GM19035 (cell line): Measurements from ENCODE around the gene ADAMTS4.

Experiments
- ATAC-seq: cut with Tn5 transposase; IDR thresholded peaks from one replicate; pipeline ENCODE4 v1.9.1; 2021; ENCODE audit not compliant: unreplicated experiment

ADAMTS4 gene

GRCh38 chr1:161197560-161198193, 1.2 kb downstream of the ADAMTS4 start:
- ATAC-seq = no peak

GRCh38 chr1:161196521-161197451, 2.1 kb downstream of the ADAMTS4 start:
- ATAC-seq = no peak

- ATAC-seq = no peak
Observed at GRCh38 chr1:161196111-161196510, 2.7 kb downstream of the ADAMTS4 start.

DNA sequence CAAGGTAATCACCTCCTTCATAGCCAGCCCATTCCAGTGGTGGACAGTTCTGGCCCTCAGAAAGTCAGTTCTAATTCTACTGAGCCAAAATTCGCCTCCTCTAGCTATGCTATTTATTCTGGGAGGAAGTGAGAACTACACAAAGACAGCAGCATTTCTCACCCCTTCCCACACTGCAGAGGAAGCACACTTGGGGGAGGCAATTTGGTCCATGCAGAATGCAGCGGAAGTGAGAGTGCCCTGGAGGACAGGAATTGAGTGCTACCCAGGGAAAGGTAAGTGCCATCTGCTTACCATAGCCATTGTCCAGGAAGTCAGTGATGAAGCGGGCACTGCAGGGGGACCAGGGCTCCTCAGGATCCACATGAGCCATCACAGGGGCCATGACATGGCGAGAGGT, 3.7 kb downstream of the ADAMTS4 start:
- ATAC-seq = no peak

DNA sequence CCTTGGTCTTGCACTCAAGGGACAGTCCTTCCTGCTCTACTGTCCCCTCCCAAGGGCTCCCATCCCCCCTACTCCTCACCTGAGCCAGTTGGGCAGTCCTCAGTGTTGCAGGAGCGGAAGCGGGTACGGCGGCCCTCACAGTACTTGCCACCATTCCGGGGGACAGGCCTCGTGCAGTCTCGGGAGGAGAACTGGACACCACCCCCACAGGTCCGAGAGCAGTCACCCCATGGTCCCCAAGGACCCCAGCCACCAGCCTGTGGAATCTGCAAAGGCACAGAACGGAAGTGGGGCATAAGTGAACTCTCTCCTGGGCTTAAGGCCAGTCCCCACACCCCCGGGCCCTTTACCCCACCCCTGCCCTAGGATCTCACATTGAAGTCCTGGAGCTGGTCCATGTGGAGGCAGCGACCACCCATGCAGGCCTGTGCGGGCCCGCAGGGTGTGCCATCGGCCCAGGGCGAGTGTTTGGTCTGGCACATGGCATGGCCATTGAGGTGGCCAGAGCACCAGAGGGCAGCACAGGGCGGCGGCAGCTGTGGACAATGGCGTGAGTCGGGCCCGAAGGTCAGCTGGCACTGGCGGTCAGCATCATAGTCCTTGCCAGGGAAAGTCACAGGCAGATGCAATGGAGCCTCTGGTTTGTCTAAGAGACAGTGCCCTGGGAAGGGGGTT, 5.2 kb downstream of the ADAMTS4 start:
- no peak for ATAC-seq

DNA sequence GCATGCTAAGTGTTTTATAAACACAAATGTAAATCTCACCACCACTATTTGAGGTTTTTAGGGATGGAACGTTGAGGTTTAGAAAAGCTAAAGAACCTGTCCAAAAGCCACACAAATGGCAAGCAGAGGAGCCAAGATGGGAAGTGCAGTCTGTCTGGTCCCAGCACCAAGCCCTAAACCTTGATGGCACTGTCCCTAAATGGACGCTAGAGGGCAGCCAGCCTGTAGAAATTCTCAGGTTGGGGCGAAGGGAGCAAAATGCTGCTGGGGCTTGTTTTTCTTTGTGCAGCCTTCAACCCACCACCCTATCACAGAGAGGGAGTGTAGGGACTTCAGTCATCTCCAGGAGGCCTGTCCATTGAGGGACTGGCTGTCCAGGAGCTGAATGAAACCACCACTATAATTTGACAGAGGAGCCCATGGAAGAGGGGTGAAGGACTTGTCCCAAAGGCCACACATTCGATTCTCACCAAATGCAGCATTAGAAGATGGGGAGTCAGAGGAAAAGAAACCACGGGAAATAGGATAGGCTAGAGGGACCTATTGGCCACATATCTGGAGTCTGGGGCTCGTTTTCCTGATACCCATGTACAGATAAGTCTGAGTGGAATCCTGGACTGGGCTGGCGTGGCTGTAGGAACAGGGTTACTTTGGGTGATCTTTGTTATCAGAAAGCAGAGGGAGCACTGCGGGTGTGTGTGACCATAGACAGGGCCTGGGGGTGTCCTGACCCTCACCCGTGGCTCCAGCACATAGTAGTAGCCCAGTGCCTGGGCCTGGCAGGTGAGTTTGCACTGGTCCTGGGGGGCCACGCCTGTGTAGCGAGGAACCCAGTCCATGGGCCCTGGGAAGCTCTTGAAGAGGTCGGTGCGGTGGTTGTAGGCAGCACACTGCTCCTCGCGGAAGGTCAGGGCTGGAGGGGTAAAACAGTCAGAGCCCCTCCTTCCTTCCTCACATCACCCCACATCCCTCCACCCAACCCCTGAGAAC, 6.1 kb downstream of the ADAMTS4 start:
- no peak for ATAC-seq

DNA sequence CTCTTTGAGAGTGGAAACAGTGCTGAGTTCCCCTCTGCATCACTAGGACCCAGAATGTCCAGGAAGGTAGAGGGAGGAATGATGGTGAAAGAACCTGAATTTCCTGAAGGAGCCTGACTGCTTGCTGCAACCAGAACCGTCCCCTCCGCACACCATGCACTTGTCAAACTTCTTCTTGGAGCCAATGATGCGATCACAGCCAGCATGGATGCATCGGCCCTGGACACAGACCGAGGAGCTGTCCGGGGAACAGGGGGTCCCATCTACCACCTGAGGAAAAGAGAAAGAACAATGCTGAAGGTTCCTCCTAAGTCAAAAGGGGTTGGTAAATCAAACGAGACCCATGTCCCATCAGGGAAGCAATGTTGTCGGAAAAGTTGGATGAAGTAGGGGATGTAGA, 6.9 kb downstream of the ADAMTS4 start:
- ATAC-seq = no peak

DNA sequence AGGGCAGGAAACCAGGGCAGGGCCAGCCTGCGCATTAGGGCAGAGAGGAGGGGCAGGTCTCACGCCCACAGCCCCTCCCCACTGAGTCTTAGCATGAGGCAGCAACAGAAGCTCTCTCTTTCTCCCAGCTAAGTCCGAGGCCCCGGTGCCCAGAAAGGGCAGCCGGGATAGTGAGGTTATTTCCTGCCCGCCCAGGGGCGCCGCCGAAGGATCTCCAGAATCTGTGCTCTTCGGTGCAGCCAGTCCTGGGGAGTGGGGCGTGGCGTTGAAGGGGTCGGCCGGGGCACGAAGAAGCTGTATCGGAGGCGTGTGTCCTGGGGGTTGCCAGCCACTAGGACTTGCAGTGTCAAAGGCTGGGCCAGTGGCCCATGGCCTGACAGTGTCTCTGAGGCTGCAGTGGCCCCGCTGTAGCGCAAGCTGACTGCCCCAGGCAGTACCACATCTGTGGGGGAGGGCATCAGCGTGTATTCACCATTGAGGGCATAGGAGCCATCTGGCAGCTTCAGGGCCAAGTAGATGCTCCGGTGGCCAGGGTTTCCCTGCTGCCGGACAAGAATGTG, 7.8 kb downstream of the ADAMTS4 start:
- ATAC-seq = no peak

DNA sequence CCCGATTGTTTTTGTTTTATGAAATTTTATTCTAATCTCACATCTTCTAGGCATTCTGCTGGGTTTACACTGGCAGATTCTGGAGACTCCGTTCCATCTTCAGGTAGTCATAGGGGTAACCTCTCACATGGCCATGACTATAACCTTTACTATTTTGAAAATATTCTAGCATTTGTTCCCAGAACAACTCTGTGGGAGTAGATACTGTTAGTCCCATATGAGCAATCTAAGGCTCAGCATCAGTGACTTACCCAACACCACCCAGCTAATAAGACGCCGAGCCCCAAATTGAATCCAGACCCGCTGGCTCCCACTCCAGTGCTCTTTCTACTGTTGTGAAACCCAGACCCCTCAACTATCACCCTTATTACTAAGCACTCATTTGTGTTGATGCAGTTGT, 9.8 kb downstream of the ADAMTS4 start:
- no peak for ATAC-seq

DNA sequence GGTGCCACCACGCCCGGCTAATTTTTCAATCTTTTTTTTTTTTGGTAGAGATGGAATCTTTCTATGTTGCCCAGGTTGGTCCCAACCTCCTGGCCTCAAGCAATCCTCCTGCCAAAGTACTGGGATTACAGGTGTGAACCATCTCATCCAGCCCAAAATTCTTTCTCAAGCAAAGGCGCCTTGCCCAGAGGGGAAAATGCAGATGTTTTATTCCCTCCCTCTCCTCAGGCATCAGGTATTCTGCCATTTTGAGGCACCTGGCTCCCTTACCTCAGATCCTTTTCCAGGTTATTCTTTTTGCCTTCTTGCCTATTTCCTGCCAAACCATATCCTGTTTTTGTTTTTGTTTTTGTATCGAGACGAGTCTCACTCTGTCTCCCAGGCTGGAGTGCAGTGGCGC, 10.5 kb downstream of the ADAMTS4 start:
- no peak for ATAC-seq

GRCh38 chr1:161187311-161187710, 11.5 kb downstream of the ADAMTS4 start:
- no peak for ATAC-seq

- ATAC-seq = peak; percentile 18
Observed at GRCh38 chr1:161185732-161186311, 13.0 kb downstream of the ADAMTS4 start.

DNA sequence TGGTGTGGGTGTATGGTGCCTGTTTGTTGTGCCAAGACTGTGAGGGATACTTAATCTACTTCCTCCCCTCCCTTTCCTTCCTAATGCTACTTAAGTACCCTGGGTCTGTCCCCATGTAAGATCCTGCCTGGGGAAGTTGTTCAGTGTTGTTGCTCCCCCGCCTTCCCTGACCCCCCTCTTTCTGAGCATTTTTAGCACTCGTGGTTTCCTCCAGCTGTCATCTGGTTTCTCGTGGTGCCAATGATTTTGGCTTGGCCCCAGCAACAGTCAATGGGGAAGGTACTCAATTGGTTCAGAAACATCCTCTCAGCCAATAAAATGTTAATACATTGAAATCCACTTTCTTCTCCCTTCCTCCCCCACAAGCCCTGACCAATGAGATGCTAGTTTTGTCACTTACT, 13.6 kb downstream of the ADAMTS4 start:
- ATAC-seq = peak; percentile 73

DNA sequence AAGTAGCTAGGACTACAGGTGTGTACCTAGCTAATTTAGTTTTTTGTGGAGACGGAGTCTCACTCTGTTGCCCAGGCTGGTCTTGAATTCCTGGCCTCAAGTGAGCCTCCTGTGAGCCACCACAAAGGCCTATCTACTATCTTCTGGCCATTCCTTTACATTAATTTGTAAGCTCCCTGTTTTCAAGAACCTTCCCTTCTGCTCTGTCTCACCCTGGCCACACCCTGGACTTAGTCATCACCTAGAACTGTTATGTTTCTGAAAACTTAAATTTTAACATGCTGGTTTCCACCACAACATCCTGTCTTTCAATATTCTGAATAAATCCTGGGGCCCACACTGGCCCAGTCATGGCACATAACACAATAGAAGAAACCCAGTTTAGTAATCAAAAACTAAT, 16.6 kb downstream of the ADAMTS4 start:
- no peak for ATAC-seq

DNA sequence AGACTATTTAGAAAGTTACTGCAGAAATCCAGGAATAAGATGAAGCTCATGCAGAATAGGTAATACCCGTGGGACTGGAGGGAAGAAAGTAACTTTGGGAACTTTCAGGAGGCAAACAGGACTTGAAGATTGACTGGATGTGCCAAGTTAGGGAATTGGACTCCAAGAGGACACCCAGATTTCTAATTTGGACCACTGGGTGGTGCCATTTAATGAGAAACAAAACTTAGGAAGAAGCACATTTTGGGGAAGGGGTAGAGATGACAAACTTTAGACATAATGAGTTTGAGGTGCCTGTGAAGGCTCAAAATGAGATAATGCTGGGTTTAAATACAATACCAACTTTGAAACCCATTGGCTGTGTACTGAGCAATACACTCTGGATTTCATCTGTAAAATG, 18.2 kb downstream of the ADAMTS4 start:
- ATAC-seq = no peak

- ATAC-seq = no peak
Observed at GRCh38 chr1:161179698-161180097, 19.2 kb downstream of the ADAMTS4 start.

DNA sequence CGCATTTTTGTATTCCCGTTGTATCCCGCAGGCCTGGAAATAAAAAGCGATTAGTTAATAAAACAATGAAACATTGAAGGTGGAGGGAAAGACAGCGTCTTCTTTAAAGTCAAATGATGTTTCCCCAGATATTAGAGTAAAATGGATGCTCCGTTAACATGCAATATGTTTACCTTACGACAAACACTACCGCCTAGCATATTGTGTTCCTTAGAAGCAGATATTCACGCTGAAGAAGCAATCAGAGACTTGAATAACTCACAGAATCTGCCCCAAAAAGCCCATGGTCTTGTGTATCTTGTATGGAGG, 21.0 kb downstream of the ADAMTS4 start:
- ATAC-seq = no peak

DNA sequence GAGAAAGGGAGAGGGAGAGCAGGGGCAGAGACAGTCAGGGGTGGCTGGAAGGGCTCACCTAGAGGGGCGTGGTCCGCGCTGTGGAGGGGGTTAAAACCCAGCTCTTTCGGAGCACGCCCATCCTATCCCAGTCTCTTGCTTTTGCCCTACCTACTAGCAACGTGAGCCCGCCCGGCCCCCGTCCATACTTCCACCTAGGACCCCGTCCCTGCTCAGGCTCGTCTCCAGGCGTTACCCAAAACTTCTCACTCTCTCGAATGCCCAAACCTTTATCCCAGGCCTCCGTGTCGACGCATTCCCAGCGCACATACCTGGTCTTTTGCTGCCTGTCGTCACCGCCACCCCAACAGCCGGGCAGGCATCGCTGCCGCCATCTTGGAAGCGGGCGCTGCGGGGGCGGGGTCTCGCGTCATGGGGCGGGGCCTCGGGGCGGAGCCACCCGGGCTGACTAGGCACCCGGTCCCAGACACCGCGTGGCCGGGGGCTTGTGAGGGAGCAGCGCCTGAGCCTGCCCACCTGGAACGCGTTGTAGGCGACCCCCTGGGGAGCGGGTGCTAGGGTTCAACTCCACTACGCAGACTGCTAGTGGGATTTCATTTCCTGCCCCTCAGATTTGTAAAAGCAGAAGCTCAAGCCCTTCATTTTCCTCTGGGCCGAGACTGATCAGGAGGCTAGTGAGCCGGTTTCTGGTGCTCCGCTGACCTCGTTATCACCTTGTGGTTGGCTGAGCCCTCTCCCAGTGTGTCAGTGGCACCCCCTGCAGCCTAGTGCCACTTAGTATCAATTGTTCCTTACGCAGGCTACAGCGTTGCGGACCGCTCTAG, 21.5 kb downstream of the ADAMTS4 start, which contains the start of gene B4GALT3:
B4GALT3 (minus strand) TSS at position 396 of the 824 bp plus-strand sequence. CDS start 1,447 bp downstream, outside the sequence.
- peak; percentile 84 for ATAC-seq

DNA sequence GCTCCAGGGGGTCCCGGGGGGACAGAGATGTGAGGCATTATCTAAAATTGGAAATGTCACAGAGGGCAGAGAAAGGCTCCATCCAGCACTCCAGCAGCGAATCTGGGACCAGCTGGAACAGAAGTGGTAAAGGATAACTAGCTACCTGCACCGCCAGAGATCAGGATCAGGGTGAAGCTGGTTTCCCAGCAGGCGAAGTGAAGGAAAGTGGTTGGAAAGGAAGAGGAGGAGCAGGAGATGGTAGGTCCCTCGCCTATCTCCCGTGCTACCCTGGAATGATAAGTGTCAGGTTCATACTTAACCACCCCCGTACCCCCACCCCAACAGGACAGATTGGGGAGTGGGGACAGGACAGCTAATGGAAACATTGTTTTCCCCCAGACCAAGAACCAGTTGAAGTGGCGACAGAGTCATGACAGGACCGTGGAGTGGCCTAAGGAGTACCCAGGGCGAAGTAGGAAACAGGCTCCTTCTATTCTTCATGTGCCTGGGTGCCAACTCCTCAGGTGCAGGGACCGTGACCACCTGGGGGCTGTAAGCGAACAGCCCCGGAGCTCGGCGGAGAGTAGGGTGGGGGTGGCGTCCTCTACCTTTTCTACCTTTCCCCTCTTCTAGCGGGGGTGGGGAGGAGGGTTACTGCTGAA, 22.3 kb downstream of the ADAMTS4 start:
- no peak for ATAC-seq
